Natural killer cell (primary cell): ENCODE results near the gene ZNF407. TPM values are rescaled to one million over a fixed set of nuclear protein-coding genes. Genes with fewer than 3 reads are reported as not detected.

ENCODE experiments used
- ATAC-seq, 3 donors: fragments of 150-1000 bp in 2 of 3; fragments of 200-7000 bp in 1 of 3; cut with Tn5 transposase; 1 replicate in 1 of 3; 2 replicates in 2 of 3; pipeline ENCODE4 v1.10.0; 2021; ENCODE audit warnings: mild to moderate bottlenecking in 2 of 3, moderate library complexity in 2 of 3
- DNase-seq, 2 donors: peaks; one replicate each; pipeline versions ENCODE4 v3.0.0 to v3.0.0-alpha.2; 2013 to 2021; ENCODE audit warnings: mixed read lengths in 1 of 2
- H3K27ac ChIP-seq: one replicate; pipeline ENCODE4 v1.5.1; 2013; ENCODE audit warnings: mild to moderate bottlenecking, low read length
- H3K27me3 ChIP-seq: one replicate; pipeline ENCODE4 v1.6.1; 2013; ENCODE audit warnings: low read length; ENCODE audit not compliant: control insufficient read depth, insufficient read depth
- H3K36me3 ChIP-seq: one replicate; pipeline ENCODE4 v1.6.1; 2013; ENCODE audit warnings: low read length; ENCODE audit not compliant: control insufficient read depth, insufficient read depth
- H3K4me1 ChIP-seq: one replicate; pipeline ENCODE4 v1.6.1; 2013; ENCODE audit warnings: low read length; ENCODE audit not compliant: control insufficient read depth, insufficient read depth
- H3K4me3 ChIP-seq: one replicate; pipeline ENCODE4 v1.5.1; 2013; ENCODE audit warnings: low read length
- H3K9me3 ChIP-seq: one replicate; pipeline ENCODE4 v1.6.1; 2013; ENCODE audit warnings: low read length; ENCODE audit not compliant: control insufficient read depth, insufficient read depth
- H3K27ac Mint-ChIP-seq, 2 donors: one replicate each; pipeline ENCODE4 v1.8.0; 2022; ENCODE audit warnings: mild to moderate bottlenecking in 2 of 2, mixed read lengths in 2 of 2, moderate library complexity in 1 of 2
- H3K27me3 Mint-ChIP-seq, 2 donors: one replicate each; pipeline ENCODE4 v1.8.0; 2022; ENCODE audit warnings: low read depth in 2 of 2, mixed read lengths in 2 of 2
- H3K36me3 Mint-ChIP-seq: one replicate; pipeline ENCODE4 v1.8.0; 2022; ENCODE audit warnings: mixed read lengths
- H3K4me1 Mint-ChIP-seq, 2 donors: one replicate each; pipeline ENCODE4 v1.8.0; 2022; ENCODE audit warnings: mixed read lengths in 2 of 2
- H3K4me3 Mint-ChIP-seq: one replicate; pipeline ENCODE4 v1.8.0; 2022; ENCODE audit warnings: mild to moderate bottlenecking, moderate library complexity, mixed read lengths
- H3K9me3 Mint-ChIP-seq, 2 donors: one replicate each; pipeline ENCODE4 v1.8.0; 2022; ENCODE audit warnings: mixed read lengths in 2 of 2
- WGBS: methylation state at CpG from one replicate; pipeline ENCODE4 v1.1.7; 2013; ENCODE audit warnings: missing lambda C conversion rate; ENCODE audit not compliant: insufficient coverage; 5-methylcytosine and 5-hydroxymethylcytosine counted together
- intact Hi-C: fragments of 100-400 bp; cut with micrococcal nuclease; formaldehyde crosslinking; loops from one replicate; pipeline ENCODE4 v1.14.2; 2022
- total RNA-seq, 4 donors: library from RNA; stranded (reverse); fragments of 120-200 nt in 1 of 4; gene quantifications; one replicate each; pipeline versions ENCODE4 v1.2.3 to v1.2.4, GENCODE V29; 2013 to 2022
- TF ChIP-seq, protein P1 (sequence below): fragments of 200-600 bp; IDR thresholded peaks from one replicate; pipeline ENCODE4 v1.8.0; 2022; ENCODE audit warnings: antibody characterized with exemption

Gene ZNF407
- total RNA-seq, 3 donors from 2014 or later (not counting 1 experiment from before 2014, with no cell fraction given): 28.4 to 36.7 (median 36.3) TPM

DNA sequence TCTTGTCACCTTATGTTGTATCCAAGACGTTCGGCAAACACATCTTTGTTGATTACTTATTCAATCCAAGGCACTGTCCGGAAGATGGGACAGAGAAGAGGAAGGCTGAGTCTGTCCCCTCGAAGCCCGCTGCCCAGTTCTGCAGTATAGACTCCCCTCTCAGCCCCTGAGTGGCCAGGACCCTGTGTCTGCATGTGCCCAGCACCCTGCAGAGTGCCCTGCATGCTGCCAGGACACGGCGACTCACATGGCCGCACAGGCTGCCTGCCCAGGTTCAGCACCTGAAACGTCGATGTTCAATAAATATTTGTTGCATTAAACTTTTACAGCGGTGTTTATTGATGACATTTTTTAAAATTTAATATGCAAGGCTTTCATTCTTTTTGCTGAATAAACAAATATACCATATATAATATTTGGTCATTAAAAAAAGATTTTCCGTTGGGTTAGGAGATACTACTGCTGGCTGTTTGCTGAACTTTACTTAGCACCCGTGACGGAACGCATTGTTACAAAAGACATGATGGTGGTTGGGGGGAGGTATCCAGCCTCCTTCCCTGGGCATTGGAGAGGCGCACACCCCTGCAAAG lies 464.7 kb downstream of the ZNF407 start:
- H3K27me3 Mint-ChIP-seq: no peaks in the 10 kb centered on the region
- H3K4me3 Mint-ChIP-seq: no peak overlapping the region
- no peak overlapping the region for H3K4me3 ChIP-seq
- intact Hi-C loops: no loop called here
- H3K27ac ChIP-seq: no peak overlapping the region
- no peaks in the 10 kb centered on the region for H3K9me3 Mint-ChIP-seq
- TF ChIP-seq, protein P1, sequence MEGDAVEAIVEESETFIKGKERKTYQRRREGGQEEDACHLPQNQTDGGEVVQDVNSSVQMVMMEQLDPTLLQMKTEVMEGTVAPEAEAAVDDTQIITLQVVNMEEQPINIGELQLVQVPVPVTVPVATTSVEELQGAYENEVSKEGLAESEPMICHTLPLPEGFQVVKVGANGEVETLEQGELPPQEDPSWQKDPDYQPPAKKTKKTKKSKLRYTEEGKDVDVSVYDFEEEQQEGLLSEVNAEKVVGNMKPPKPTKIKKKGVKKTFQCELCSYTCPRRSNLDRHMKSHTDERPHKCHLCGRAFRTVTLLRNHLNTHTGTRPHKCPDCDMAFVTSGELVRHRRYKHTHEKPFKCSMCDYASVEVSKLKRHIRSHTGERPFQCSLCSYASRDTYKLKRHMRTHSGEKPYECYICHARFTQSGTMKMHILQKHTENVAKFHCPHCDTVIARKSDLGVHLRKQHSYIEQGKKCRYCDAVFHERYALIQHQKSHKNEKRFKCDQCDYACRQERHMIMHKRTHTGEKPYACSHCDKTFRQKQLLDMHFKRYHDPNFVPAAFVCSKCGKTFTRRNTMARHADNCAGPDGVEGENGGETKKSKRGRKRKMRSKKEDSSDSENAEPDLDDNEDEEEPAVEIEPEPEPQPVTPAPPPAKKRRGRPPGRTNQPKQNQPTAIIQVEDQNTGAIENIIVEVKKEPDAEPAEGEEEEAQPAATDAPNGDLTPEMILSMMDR: no peak
- DNase-seq: no peak
- 98% methylated on average over 15 of the region's 16 CpGs for WGBS
- H3K27me3 ChIP-seq: no peaks in the 10 kb centered on the region
- no peaks in the 10 kb centered on the region for H3K4me1 ChIP-seq
- peak overlapping the region in 1 of 2 donors; percentile 24 for H3K27ac Mint-ChIP-seq
- no peaks in the 10 kb centered on the region for H3K9me3 ChIP-seq
- peaks cover 11% of the 10 kb centered on the region for H3K36me3 ChIP-seq
- peaks cover 0 to under 1% of the 10 kb centered on the region in 2 donors for H3K4me1 Mint-ChIP-seq
- no peaks in the 10 kb centered on the region for H3K36me3 Mint-ChIP-seq
- ATAC-seq: no peak

DNA sequence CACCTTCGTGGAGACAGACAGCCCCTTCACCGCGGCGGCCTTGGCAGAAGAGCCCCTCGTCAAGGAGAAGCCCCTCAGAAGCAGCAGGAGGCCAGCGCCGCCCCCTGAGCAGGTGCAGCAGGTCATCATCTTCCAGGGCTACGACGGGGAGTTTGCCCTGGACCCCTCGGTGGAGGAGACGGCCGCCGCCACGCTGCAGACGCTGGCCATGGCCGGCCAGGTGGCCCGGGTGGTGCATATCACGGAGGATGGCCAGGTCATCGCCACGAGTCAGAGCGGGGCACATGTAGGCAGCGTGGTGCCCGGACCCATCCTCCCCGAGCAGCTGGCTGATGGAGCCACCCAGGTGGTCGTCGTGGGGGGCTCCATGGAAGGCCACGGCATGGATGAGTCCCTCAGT lies 465.5 kb downstream of the ZNF407 start:
- H3K9me3 ChIP-seq: no peaks in the 10 kb centered on the region
- TF ChIP-seq, protein P1: no peak
- WGBS: 97% methylated on average over 27 of the region's 27 CpGs
- peaks cover 0 to 5% of the 10 kb centered on the region in 2 donors for H3K4me1 Mint-ChIP-seq
- intact Hi-C loops: no loop called here
- H3K27me3 Mint-ChIP-seq: no peaks in the 10 kb centered on the region
- no peak overlapping the region for H3K27ac ChIP-seq
- no peak overlapping the region for H3K27ac Mint-ChIP-seq
- H3K27me3 ChIP-seq: no peaks in the 10 kb centered on the region
- H3K36me3 ChIP-seq: peaks cover 11% of the 10 kb centered on the region
- no peak overlapping the region for H3K4me3 ChIP-seq
- DNase-seq (no peak), ATAC-seq (no peak)
- H3K4me1 ChIP-seq: no peaks in the 10 kb centered on the region
- H3K9me3 Mint-ChIP-seq: no peaks in the 10 kb centered on the region
- H3K36me3 Mint-ChIP-seq: no peaks in the 10 kb centered on the region
- H3K4me3 Mint-ChIP-seq: no peak overlapping the region

- no peaks in the 10 kb centered on the region for H3K4me1 ChIP-seq
- Mint-ChIP-seq H3K27me3 (no peaks in the 10 kb centered on the region), H3K9me3 (no peaks in the 10 kb centered on the region), H3K36me3 (no peaks in the 10 kb centered on the region), H3K27ac (no peak overlapping the region), H3K4me3 (no peak overlapping the region), H3K4me1 (peaks cover 0 to 5% of the 10 kb centered on the region in 2 donors)
- no peak overlapping the region for H3K4me3 ChIP-seq
- intact Hi-C loops: no loop called here
- 97% methylated on average over 53 of the region's 53 CpGs for WGBS
- H3K9me3 ChIP-seq: no peaks in the 10 kb centered on the region
- H3K27ac ChIP-seq: no peak overlapping the region
- ATAC-seq (no peak), DNase-seq (no peak)
- peaks cover 11% of the 10 kb centered on the region for H3K36me3 ChIP-seq
- no peaks in the 10 kb centered on the region for H3K27me3 ChIP-seq
- TF ChIP-seq, protein P1: no peak
Measured at GRCh38 chr18:75063615-75064512, 466.2 kb downstream of the ZNF407 start.
